Epithelial cell of proximal tubule (primary cell): ENCODE measurements around the gene SV2B. TPM values are rescaled to one million over a fixed set of nuclear protein-coding genes. Genes with fewer than 3 reads are reported as not detected.
A peak's percentile ranks its signal among the peaks of the same experiment; 100 is the strongest.

Experiments
- DNase-seq: peaks from one replicate; pipeline ENCODE4 v3.0.0-alpha.2; 2011; ENCODE audit warnings: low read depth
- H3K4me3 ChIP-seq: 2 replicates; pipeline ENCODE4 v1.5.1; 2011; ENCODE audit warnings: low read depth, mild to moderate bottlenecking, low read length
- CTCF ChIP-seq: conservative IDR thresholded peaks from 2 replicates; pipeline ENCODE4 v1.5.1; 2012; ENCODE audit warnings: low read depth, mild to moderate bottlenecking, low read length
- total RNA-seq: library from RNA; depleted of rRNA; stranded (reverse); fragments of >200 nt; gene quantifications from 2 replicates; pipeline ENCODE4 v1.2.3, GENCODE V29; 2015

SV2B gene
- total RNA-seq, 1 donor from 2014 or later: not detected

GRCh38 chr15:91116113-91117067, 16.3 kb downstream of the SV2B start:
- H3K4me3 ChIP-seq: no peak overlapping the region
- DNase-seq: peak; percentile 42
- TF ChIP-seq CTCF: no peak

GRCh38 chr15:91117375-91117774, 17.3 kb downstream of the SV2B start:
- H3K4me3 ChIP-seq: no peak overlapping the region
- no peak for TF ChIP-seq CTCF
- DNase-seq: no peak

GRCh38 chr15:91118817-91119590, 18.9 kb downstream of the SV2B start:
- no peak for DNase-seq
- no peak overlapping the region for H3K4me3 ChIP-seq
- TF ChIP-seq CTCF: no peak

GRCh38 chr15:91122296-91122695, 22.2 kb downstream of the SV2B start:
- no peak for TF ChIP-seq CTCF
- H3K4me3 ChIP-seq: no peak overlapping the region
- DNase-seq: no peak

GRCh38 chr15:91124132-91124531, 24.1 kb downstream of the SV2B start:
- H3K4me3 ChIP-seq: no peak overlapping the region
- no peak for TF ChIP-seq CTCF
- no peak for DNase-seq

- H3K4me3 ChIP-seq: no peak overlapping the region
- DNase-seq: no peak
- TF ChIP-seq CTCF: no peak
These were observed 25.1 kb downstream of the SV2B start for GRCh38 chr15:91125162-91125561.
